ENCODE data around the gene ALPK1.

GRCh38 chr4:112284662-112285411 is 12.3 kb upstream of the ALPK1 start:
- TF ChIP-seq GATA2 (IDR thresholded peaks at IDR 0.05; ENCODE audit: low read depth, low read length) (no peak), GATA3 (IDR thresholded peaks at IDR 0.05; ENCODE audit: low read depth, low read length) (no peak)

Measured in SH-SY5Y (cell line).